Activated CD4-positive, alpha-beta T cell treated with anti-CD3 and anti-CD28 coated beads for 36 hours (primary cell): ENCODE measurements around the gene OST4. TPM values are rescaled to one million over a fixed set of nuclear protein-coding genes. Genes with fewer than 3 reads are reported as not detected.
"Not testable (repeated sequence)": the region's sequence is repeated elsewhere in the genome, so short reads cannot be mapped to it uniquely, and the experiment has no call there.

Source experiments
- ATAC-seq: fragments of 200-7000 bp; cut with Tn5 transposase; one replicate; pipeline ENCODE4 v1.10.0; 2021; ENCODE audit warnings: mild to moderate bottlenecking, moderate library complexity
- CTCF ChIA-PET: fragments of 350-600 bp; sonication (Branson Sonifier 250); formaldehyde crosslinking; loops from one replicate; lab custom pipeline; 2021; ENCODE audit warnings: antibody characterized with exemption; lab: Charles Lee
- POLR2A ChIA-PET: fragments of 350-600 bp; sonication (Branson Sonifier 250); formaldehyde crosslinking; loops from one replicate; lab custom pipeline; 2021; ENCODE audit warnings: antibody characterized with exemption, inconsistent platforms; lab: Charles Lee
- DNase-seq: peaks from one replicate; pipeline ENCODE4 v3.0.0-alpha.2; 2020
- H3K27ac Mint-ChIP-seq: one replicate; pipeline ENCODE4 v1.8.0; 2021; ENCODE audit warnings: mixed read lengths
- H3K27me3 Mint-ChIP-seq: one replicate; pipeline ENCODE4 v1.8.0; 2021; ENCODE audit warnings: mixed read lengths
- H3K36me3 Mint-ChIP-seq: one replicate; pipeline ENCODE4 v1.8.0; 2021; ENCODE audit warnings: low read depth, mixed read lengths
- H3K4me1 Mint-ChIP-seq: one replicate; pipeline ENCODE4 v1.8.0; 2021; ENCODE audit warnings: mixed read lengths
- H3K4me3 Mint-ChIP-seq: one replicate; pipeline ENCODE4 v1.8.0; 2021; ENCODE audit warnings: mild to moderate bottlenecking, moderate library complexity, mixed read lengths
- H3K9me3 Mint-ChIP-seq: one replicate; pipeline ENCODE4 v1.8.0; 2021; ENCODE audit warnings: low read depth, mixed read lengths
- intact Hi-C, 2 experiments: fragments of 100-400 bp; cut with DNase I in 1 of 2; cut with micrococcal nuclease in 1 of 2; formaldehyde crosslinking; loops; one replicate each; pipeline versions ENCODE4 v1.14.2 to v1.15.1; 2022 to 2024; cut with DNase I, micrococcal nuclease
- total RNA-seq, 2 experiments: library from RNA; stranded (reverse); gene quantifications; one replicate each; pipeline ENCODE4 v1.2.3, GENCODE V29; 2021

The OST4 gene
- total RNA-seq = 100 to 1,000 TPM; 305 to 406 TPM

GRCh38 chr2:27071277-27071989 lies at the start of gene OST4:
TSS of gene OST4 (minus strand) at chr2:27071654.
- Mint-ChIP-seq H3K4me3 (peak within 1 kb of the TSS; percentile 96), H3K9me3 (no peaks in the 10 kb centered on the region), H3K4me1 (peaks cover 66% of the 10 kb centered on the region), H3K27ac (peak within 1 kb of the TSS; percentile 91), H3K27me3 (no peaks in the 10 kb centered on the region), H3K36me3 (peaks cover 34% of the 10 kb centered on the region)
- CTCF ChIA-PET = interaction anchor here (0.6 to 2.5 kb wide), 10 partner anchors 9 to 292 kb away, joined by 3 to 24 read pairs (median 4); partner anchors contain the start of genes AGBL5 and KHK
- peak; percentile 89 for ATAC-seq
- peak; percentile 94 for DNase-seq
- POLR2A ChIA-PET = interaction anchor here (0.6 to 2.2 kb wide), 7 partner anchors 10 to 100 kb away, joined by 3 to 15 read pairs (median 4); partner anchors contain the start of gene AGBL5
- intact Hi-C loops = loop anchor here (1.0 to 10.0 kb wide), 14 partner anchors 10 to 1397 kb away; partner anchors contain the start of genes ADGRF3 (in 1 of the 2), AGBL5 (in 1 of the 2), ATRAID (in 1 of the 2) and CAD (in 1 of the 2)

GRCh38 chr2:27119330-27119670 lies 47.8 kb upstream of the OST4 start:
- Mint-ChIP-seq H3K4me1 (peaks cover 19% of the 10 kb centered on the region), H3K4me3 (peak overlapping the region; percentile 78), H3K27me3 (peaks cover 19% of the 10 kb centered on the region), H3K27ac (peak overlapping the region; percentile 76)
- H3K36me3 Mint-ChIP-seq, POLR2A ChIA-PET, DNase-seq, intact Hi-C loops, CTCF ChIA-PET, H3K9me3 Mint-ChIP-seq, ATAC-seq: not testable (repeated sequence)

GRCh38 chr2:27118525-27119329 lies 47.3 kb upstream of the OST4 start, which contains the start of gene CGREF1:
TSS of gene CGREF1 (minus strand) at chr2:27119128. CDS start at chr2:27104366, 14,762 bp downstream.
- Mint-ChIP-seq H3K36me3 (no peaks in the 10 kb centered on the region), H3K27me3 (peaks cover 19% of the 10 kb centered on the region), H3K4me1 (peaks cover 16% of the 10 kb centered on the region), H3K27ac (peak within 1 kb of the TSS; percentile 76), H3K4me3 (peak within 1 kb of the TSS; percentile 78), H3K9me3 (no peaks in the 10 kb centered on the region)
- POLR2A ChIA-PET = no interaction called here
- peak; percentile 38 for DNase-seq
- intact Hi-C loops = no loop called here
- CTCF ChIA-PET = interaction anchor here (0.8 kb wide), 1 partner anchor 10 kb away, joined by 3 read pairs; no protein-coding TSS in a partner anchor
- peak; percentile 31 for ATAC-seq

GRCh38 chr2:27117995-27118524 lies 46.6 kb upstream of the OST4 start:
- ATAC-seq = no peak
- H3K4me1 Mint-ChIP-seq = peaks cover 12% of the 10 kb centered on the region
- intact Hi-C loops = no loop called here
- H3K36me3 Mint-ChIP-seq = no peaks in the 10 kb centered on the region
- H3K27me3 Mint-ChIP-seq = peaks cover 19% of the 10 kb centered on the region
- peak overlapping the region; percentile 64 for H3K4me3 Mint-ChIP-seq
- no peak overlapping the region for H3K27ac Mint-ChIP-seq
- ChIA-PET CTCF (interaction anchor here (0.8 kb wide), 1 partner anchor 10 kb away, joined by 3 read pairs; no protein-coding TSS in a partner anchor), POLR2A (no interaction called here)
- DNase-seq = no peak
- H3K9me3 Mint-ChIP-seq = no peaks in the 10 kb centered on the region

- Mint-ChIP-seq H3K27ac (no peak overlapping the region), H3K9me3 (no peaks in the 10 kb centered on the region), H3K36me3 (no peaks in the 10 kb centered on the region), H3K4me1 (peaks cover 10% of the 10 kb centered on the region), H3K4me3 (no peak overlapping the region), H3K27me3 (peaks cover 15% of the 10 kb centered on the region)
- ChIA-PET POLR2A (no interaction called here), CTCF (interaction anchor here (0.6 to 2.6 kb wide), 2 partner anchors 19 to 51 kb away, joined by 4 to 6 read pairs; partner anchors contain the start of gene PREB)
- DNase-seq = no peak
- intact Hi-C loops = no loop called here
- ATAC-seq = no peak
Measured at GRCh38 chr2:27115519-27115918, 44.1 kb upstream of the OST4 start.

GRCh38 chr2:27111392-27112078 lies 40.1 kb upstream of the OST4 start:
- H3K9me3 Mint-ChIP-seq, H3K36me3 Mint-ChIP-seq, DNase-seq, intact Hi-C loops, H3K4me1 Mint-ChIP-seq, H3K27ac Mint-ChIP-seq, POLR2A ChIA-PET, ATAC-seq, H3K27me3 Mint-ChIP-seq, H3K4me3 Mint-ChIP-seq: not testable (repeated sequence)
- CTCF ChIA-PET = interaction anchor here (0.6 to 1.0 kb wide), 4 partner anchors 13 to 240 kb away, joined by 3 to 6 read pairs (median 4); partner anchors contain the start of gene PREB

- DNase-seq, H3K4me1 Mint-ChIP-seq, H3K36me3 Mint-ChIP-seq, H3K27ac Mint-ChIP-seq, H3K27me3 Mint-ChIP-seq, H3K4me3 Mint-ChIP-seq, intact Hi-C loops, POLR2A ChIA-PET, H3K9me3 Mint-ChIP-seq, ATAC-seq: not testable (repeated sequence)
- CTCF ChIA-PET = interaction anchor here (0.6 to 0.8 kb wide), 3 partner anchors 14 to 241 kb away, joined by 3 to 6 read pairs (median 4); partner anchors contain the start of gene PREB
Measured at GRCh38 chr2:27110603-27111352, 39.3 kb upstream of the OST4 start.

- intact Hi-C loops = no loop called here
- no peak overlapping the region for H3K4me3 Mint-ChIP-seq
- ATAC-seq = no peak
- ChIA-PET CTCF (interaction anchor here (0.6 to 1.0 kb wide), 7 partner anchors 9 to 1374 kb away, joined by 3 to 5 read pairs (median 3); no protein-coding TSS in a partner anchor), POLR2A (no interaction called here)
- no peaks in the 10 kb centered on the region for H3K9me3 Mint-ChIP-seq
- H3K27ac Mint-ChIP-seq = no peak overlapping the region
- peaks cover 5% of the 10 kb centered on the region for H3K27me3 Mint-ChIP-seq
- DNase-seq = no peak
- H3K36me3 Mint-ChIP-seq = no peaks in the 10 kb centered on the region
- H3K4me1 Mint-ChIP-seq = no peaks in the 10 kb centered on the region
Measured at GRCh38 chr2:27109083-27109482, 37.6 kb upstream of the OST4 start.

- POLR2A ChIA-PET = no interaction called here
- ATAC-seq (no peak), DNase-seq (no peak)
- H3K27me3 Mint-ChIP-seq = peaks cover 5% of the 10 kb centered on the region
- H3K36me3 Mint-ChIP-seq = no peaks in the 10 kb centered on the region
- intact Hi-C loops = no loop called here
- H3K4me3 Mint-ChIP-seq = no peak overlapping the region
- CTCF ChIA-PET = interaction anchor here (0.6 to 0.9 kb wide), 3 partner anchors 10 to 139 kb away, joined by 3 to 4 read pairs (median 3); no protein-coding TSS in a partner anchor
- H3K9me3 Mint-ChIP-seq = no peaks in the 10 kb centered on the region
- no peaks in the 10 kb centered on the region for H3K4me1 Mint-ChIP-seq
- no peak overlapping the region for H3K27ac Mint-ChIP-seq
Measured at GRCh38 chr2:27108221-27108620, 36.8 kb upstream of the OST4 start.

- ATAC-seq (no peak), DNase-seq (no peak)
- CTCF ChIA-PET = interaction anchor here (0.6 to 1.1 kb wide), 2 partner anchors 36 to 358 kb away, joined by 3 to 5 read pairs; no protein-coding TSS in a partner anchor
- intact Hi-C loops = no loop called here
- Mint-ChIP-seq H3K9me3 (no peaks in the 10 kb centered on the region), H3K4me1 (no peaks in the 10 kb centered on the region), H3K4me3 (no peak overlapping the region), H3K36me3 (no peaks in the 10 kb centered on the region), H3K27me3 (peaks cover 5% of the 10 kb centered on the region), H3K27ac (no peak overlapping the region)
- POLR2A ChIA-PET = no interaction called here
Measured at GRCh38 chr2:27105981-27106380, 34.5 kb upstream of the OST4 start.
